Peyer's patch (tissue), 4 donors: ENCODE measurements around the gene ARHGEF1. TPM values are rescaled to one million over a fixed set of nuclear protein-coding genes. Genes with fewer than 3 reads are reported as not detected.
A peak's percentile ranks its signal among the peaks of the same experiment; 100 is the strongest.

Source experiments
- DNase-seq, 3 donors: peaks; one replicate each; pipeline ENCODE4 v3.0.0-alpha.2; 2017 to 2019
- H3K27ac ChIP-seq, 4 donors: fragments of 200-600 bp; sonication (generic); one replicate each; pipeline ENCODE4 v1.5.1; 2016 to 2019
- H3K27me3 ChIP-seq, 2 donors: fragments of 200-600 bp; sonication (generic); one replicate each; pipeline ENCODE4 v1.5.1; 2019
- H3K36me3 ChIP-seq, 3 donors: fragments of 200-600 bp; sonication (generic); one replicate each; pipeline ENCODE4 v1.5.1; 2016 to 2019
- H3K4me1 ChIP-seq, 4 donors: fragments of 200-600 bp; sonication (generic); one replicate each; pipeline ENCODE4 v1.5.1; 2016 to 2019
- H3K4me3 ChIP-seq, 4 donors: fragments of 200-600 bp; sonication (generic); 1 replicate in 3 of 4; 2 replicates in 1 of 4; pipeline ENCODE4 v1.5.1; 2016 to 2019; ENCODE audit warnings: mild to moderate bottlenecking in 1 of 4
- H3K9me3 ChIP-seq, 4 donors: fragments of 200-600 bp; sonication (generic); one replicate each; pipeline ENCODE4 v1.5.1; 2016 to 2019; ENCODE audit warnings: mild to moderate bottlenecking in 1 of 4
- CTCF ChIP-seq, 6 experiments: fragments of 450-650 bp in 4 of 6; fragments of 200-600 bp in 2 of 6; sonication (generic) in 1 of 6; IDR thresholded peaks; one replicate each; pipeline ENCODE4 v1.5.1; 2017 to 2019; ENCODE audit warnings: antibody characterized with exemption in 6 of 6, mild to moderate bottlenecking in 3 of 6, moderate library complexity in 1 of 6
- POLR2A ChIP-seq, 2 donors: fragments of 450-650 bp; IDR thresholded peaks; one replicate each; pipeline ENCODE4 v1.5.1; 2017; ENCODE audit warnings: antibody characterized with exemption in 2 of 2, mild to moderate bottlenecking in 2 of 2, moderate library complexity in 2 of 2
- total RNA-seq, 4 donors: library from RNA; depleted of rRNA; stranded (reverse); fragments of >200 nt; gene quantifications; one replicate each; pipeline ENCODE4 v1.1.0, GENCODE V29; 2016

The ARHGEF1 gene
- total RNA-seq, 4 donors from 2014 or later: 90.0 to 368 (median 148) TPM

- TF ChIP-seq CTCF (IDR thresholded peaks at IDR 0.05): no peak
- no peak for TF ChIP-seq POLR2A (IDR thresholded peaks at IDR 0.05)
- H3K4me3 ChIP-seq: no peak overlapping the region
- H3K9me3 ChIP-seq: no peaks in the 10 kb centered on the region
- no peaks in the 10 kb centered on the region for H3K27me3 ChIP-seq
- no peaks in the 10 kb centered on the region for H3K36me3 ChIP-seq
- H3K27ac ChIP-seq: no peak overlapping the region
- no peak for DNase-seq
- H3K4me1 ChIP-seq: no peaks in the 10 kb centered on the region
Measured at GRCh38 chr19:41851456-41851855, 31.5 kb upstream of the ARHGEF1 start.

- Histone ChIP-seq H3K4me1 (no peaks in the 10 kb centered on the region), H3K9me3 (no peaks in the 10 kb centered on the region), H3K27ac (no peak overlapping the region), H3K4me3 (no peak overlapping the region), H3K27me3 (no peaks in the 10 kb centered on the region), H3K36me3 (no peaks in the 10 kb centered on the region)
- no peak for TF ChIP-seq CTCF (IDR thresholded peaks at IDR 0.05)
- TF ChIP-seq POLR2A (IDR thresholded peaks at IDR 0.05): no peak
- DNase-seq: no peak
Measured at GRCh38 chr19:41853344-41853743, 29.6 kb upstream of the ARHGEF1 start.

- no peak for DNase-seq
- H3K4me3 ChIP-seq: no peak overlapping the region
- H3K4me1 ChIP-seq: no peaks in the 10 kb centered on the region
Measured at GRCh38 chr19:41853768-41854167, 29.2 kb upstream of the ARHGEF1 start.

GRCh38 chr19:41859213-41859617, 23.8 kb upstream of the ARHGEF1 start:
- Histone ChIP-seq H3K27me3 (no peaks in the 10 kb centered on the region), H3K4me3 (peak overlapping the region in 3 of 4 donors; percentile 80 to 98 (median 96)), H3K27ac (peak overlapping the region; percentile 3 to 97 (median 94)), H3K36me3 (peaks cover 0 to 29% (median 0%) of the 10 kb centered on the region in 3 donors), H3K9me3 (no peaks in the 10 kb centered on the region), H3K4me1 (peaks cover 0 to 36% (median 24%) of the 10 kb centered on the region in 4 donors)
- no peak for DNase-seq
- TF ChIP-seq POLR2A (IDR thresholded peaks at IDR 0.05) (no peak), CTCF (IDR thresholded peaks at IDR 0.05) (no peak)

More at GRCh38 chr19:41853768-41854167, 29.2 kb upstream of the ARHGEF1 start:
- Histone ChIP-seq H3K9me3 (no peaks in the 10 kb centered on the region), H3K36me3 (no peaks in the 10 kb centered on the region), H3K27ac (no peak overlapping the region), H3K27me3 (no peaks in the 10 kb centered on the region)
- TF ChIP-seq CTCF (IDR thresholded peaks at IDR 0.05) (no peak), POLR2A (IDR thresholded peaks at IDR 0.05) (no peak)

- H3K27ac ChIP-seq: peak within 1 kb of the TSS; percentile 90 to 97 (median 94)
- peak; percentile 96 to 99 (median 98) for DNase-seq
- peaks cover 0 to 41% (median 24%) of the 10 kb centered on the region in 4 donors for H3K4me1 ChIP-seq
- H3K27me3 ChIP-seq: no peaks in the 10 kb centered on the region
- H3K4me3 ChIP-seq: peak within 1 kb of the TSS; percentile 80 to 98 (median 90)
- peaks cover 0 to 35% (median 0%) of the 10 kb centered on the region in 3 donors for H3K36me3 ChIP-seq
- peak; percentile 59 to 65 for TF ChIP-seq POLR2A (IDR thresholded peaks at IDR 0.05)
- TF ChIP-seq CTCF (IDR thresholded peaks at IDR 0.05): peak; percentile 75 to 91 (median 83)
- no peaks in the 10 kb centered on the region for H3K9me3 ChIP-seq
Measured at GRCh38 chr19:41859618-41860418, 23.2 kb upstream of the ARHGEF1 start, which contains the start of gene RPS19. Gene RPS19 (plus strand): TSS chr19:41860255. CDS start chr19:41860775, 520 bp downstream.
